Measurements from ENCODE around the gene ACOX2.

Gene ACOX2
- 0 reads per million in 3 experiments for total RNA-seq

DNA sequence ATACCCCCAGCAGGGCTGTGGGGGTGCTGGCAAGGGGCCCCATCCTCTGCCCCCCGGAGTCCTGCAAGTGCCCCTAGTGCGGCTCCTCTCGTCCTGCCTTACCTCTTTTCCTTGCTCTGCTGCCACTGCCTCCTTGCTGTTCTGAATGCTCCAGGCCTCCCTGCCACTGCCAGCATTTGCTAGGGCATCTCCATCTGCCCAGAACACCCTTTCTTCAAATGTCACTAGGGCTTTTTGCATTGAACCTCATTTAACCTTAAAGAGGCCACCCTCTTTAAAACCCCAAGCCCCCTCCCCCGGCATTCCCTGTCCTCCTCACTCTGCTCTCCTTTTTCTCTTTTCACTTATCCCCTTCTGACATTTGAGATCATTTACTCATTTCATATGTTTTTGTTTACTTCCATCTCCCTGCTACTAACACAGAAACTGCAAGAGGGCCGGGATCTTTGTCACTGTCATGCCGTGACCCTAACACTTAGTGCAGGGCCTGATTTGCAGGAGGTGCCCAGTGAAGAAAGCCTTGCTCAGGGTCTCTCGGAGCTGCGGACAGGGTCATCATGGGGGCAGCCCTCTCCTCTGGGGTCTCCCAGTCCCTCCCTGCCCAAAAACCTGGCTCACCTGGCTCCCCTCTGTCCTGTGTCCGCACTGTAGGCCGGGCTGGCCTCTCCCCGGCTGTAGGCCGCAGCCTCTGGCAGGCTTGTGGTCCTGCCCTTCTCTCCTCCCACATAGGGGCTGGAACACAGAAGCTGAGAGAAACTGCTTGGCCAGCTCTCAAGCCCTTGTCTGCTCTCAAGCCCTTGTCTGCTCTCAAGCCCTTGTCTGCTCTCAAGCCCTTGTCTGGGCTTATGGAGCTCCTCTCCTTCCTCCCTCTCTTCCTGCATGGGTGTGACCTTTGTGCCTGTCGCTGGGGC, at the start of gene ACOX2:
TSS of gene ACOX2 (minus strand) at position 690 of the 911 bp plus-strand sequence. CDS start 2,084 bp downstream, outside the sequence.
- DNase-seq, result no peak

GRCh38 chr3:58585994-58586393, 49.0 kb upstream of the ACOX2 start:
- DNase-seq, result no peak

- peak; percentile 12 for DNase-seq
These were observed 48.2 kb upstream of the ACOX2 start for GRCh38 chr3:58585005-58585786.

DNA sequence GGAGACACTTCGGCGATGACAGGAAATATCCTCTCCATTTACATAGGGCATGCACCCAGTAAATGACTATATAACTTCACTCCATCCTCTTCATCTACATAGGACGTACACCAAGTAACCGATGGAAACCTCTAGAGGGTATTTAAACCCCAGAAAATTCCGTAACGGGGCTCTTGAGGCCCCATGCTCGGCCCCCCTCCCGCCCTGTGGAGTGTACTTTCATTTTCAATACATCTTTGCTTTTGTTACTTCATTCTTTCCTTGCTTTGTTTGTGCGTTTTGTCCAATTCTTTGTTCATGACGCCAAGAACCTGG, 47.7 kb upstream of the ACOX2 start:
- no peak for DNase-seq

DNA sequence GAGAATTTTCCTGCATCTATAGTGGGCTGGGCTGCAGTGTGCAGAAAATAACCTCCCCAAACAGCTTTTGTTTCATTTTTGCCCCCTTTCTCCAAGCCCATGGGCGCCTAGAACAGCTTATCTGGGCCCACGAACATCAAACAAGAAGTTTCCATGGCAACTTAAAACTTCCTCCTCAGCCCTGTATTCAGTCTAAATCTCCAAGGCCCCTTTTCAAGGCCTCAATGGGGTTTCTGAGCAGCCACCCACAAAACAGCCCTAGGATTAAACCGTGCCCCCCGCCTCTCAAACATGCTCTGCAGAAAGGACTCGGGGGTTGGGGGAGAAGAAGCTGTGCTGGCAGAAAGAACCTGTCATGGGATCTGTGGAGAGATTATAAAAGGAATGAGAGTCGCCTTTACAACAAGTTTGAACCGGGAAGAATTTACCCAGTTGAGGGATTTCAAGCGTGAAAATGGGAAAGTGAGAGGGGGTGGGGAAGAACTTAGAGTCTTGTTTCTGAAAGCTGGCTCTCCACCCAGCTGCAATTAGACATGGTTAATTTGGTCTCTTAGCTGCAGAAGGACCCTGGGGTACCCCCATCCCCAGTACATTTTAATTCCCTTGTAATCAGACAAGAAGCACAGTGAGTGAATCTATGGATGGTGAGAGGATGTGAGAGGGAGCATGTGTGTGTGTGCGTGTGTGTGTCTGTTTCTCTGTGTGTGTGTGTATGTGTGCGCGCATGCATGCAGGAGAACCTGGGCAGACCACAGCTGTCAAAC, 44.5 kb upstream of the ACOX2 start:
- DNase-seq, result no peak

GRCh38 chr3:58580826-58581327, 43.9 kb upstream of the ACOX2 start:
- no peak for DNase-seq

DNA sequence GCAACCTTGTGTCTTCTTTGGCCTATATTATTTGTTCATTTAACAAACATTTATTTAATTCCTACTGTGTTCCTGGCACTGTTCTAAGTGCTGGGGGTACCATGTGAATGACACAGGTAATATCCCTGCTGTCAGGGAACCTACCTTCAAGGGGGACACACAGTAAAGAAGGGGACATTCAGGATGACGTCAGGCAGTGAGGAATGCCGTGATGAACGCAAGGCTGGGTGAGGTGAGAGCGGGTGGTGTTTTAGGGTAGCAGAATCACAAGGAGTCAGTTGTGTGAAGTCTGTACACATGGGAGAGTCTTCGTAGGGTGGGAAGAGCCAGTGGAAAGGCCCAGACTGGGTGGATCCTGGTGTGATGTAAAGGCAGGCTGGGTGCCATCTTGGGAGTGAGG, 41.9 kb upstream of the ACOX2 start:
- no peak for DNase-seq

- DNase-seq, result no peak
These were observed 40.4 kb upstream of the ACOX2 start, which contains the start of gene FAM107A for GRCh38 chr3:58577269-58577821. Gene FAM107A (minus strand): TSS chr3:58577391. CDS start chr3:58569860, 7,531 bp downstream.

GRCh38 chr3:58576716-58577115, 39.7 kb upstream of the ACOX2 start:
- no peak for DNase-seq

GRCh38 chr3:58575971-58576652, 39.1 kb upstream of the ACOX2 start:
- DNase-seq, result no peak

- DNase-seq, result no peak
These were observed 37.7 kb upstream of the ACOX2 start for GRCh38 chr3:58574682-58575081.

DNA sequence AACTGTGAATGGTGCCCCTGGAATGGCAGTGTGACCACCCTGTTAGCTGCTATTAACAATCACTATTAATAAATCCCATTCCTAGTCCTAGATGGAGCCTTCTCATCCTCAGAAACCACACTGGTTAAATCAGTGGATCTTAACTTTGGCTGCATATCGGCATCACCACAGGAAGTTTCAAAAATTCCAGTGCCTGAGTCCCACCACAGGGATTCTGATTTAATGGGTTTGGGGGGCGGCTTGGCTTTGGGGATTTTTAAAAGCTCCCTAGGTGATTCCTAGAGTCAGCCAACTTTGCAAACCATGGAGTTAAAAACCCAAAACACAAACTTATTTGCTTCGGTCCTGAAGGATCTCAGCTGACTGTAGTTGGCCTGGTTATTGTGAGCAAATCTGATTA, 37.1 kb upstream of the ACOX2 start:
- DNase-seq, result no peak

DNA sequence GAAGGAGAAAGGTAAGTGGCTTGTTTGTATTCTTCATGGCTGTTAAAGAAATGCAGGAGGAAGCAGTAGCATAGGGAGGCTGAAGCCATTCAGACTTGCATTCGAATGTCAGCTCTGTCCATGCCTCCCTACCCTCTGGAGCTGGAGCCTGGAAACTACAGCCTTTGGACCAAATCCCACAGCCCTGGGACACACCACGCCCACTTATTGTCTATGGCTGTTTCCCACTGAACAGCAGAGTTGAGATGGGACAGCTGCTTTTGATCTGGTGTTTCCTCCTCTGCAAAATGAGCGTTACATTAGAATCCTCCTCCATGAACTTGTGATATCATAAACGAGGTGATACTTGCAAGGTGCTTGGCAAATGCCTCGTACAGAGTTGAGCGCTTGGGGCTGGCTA, 36.6 kb upstream of the ACOX2 start:
- DNase-seq, result no peak

DNA sequence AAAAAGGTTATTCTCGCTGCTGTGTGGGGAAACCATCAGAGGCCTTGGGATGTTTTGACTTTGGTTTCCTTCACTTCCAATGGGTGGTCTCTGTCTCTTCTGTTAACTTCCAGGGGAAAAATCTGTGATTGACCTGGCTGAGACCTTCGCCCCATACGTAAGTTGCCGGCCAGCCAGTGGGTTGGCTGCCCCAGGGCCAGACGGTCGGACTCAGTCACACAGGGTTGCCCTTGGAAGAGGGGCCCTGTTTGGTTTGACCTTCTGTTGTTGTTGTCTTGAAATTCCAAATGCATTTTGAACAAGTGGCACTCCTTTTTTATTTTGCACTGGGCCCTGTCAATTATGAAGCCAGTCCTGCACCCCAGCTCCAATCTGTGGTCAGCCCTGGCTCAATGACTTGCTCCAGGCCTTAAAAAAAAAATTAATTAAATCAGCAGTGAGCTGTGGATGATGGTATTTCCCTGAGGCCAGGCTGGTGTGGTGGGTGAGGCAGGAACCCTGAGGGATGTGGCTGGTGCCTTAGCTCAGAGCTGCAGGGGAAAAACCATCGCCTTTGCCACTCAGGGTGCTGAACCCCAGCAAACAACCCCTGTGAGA, 35.7 kb upstream of the ACOX2 start:
- no peak for DNase-seq

DNA sequence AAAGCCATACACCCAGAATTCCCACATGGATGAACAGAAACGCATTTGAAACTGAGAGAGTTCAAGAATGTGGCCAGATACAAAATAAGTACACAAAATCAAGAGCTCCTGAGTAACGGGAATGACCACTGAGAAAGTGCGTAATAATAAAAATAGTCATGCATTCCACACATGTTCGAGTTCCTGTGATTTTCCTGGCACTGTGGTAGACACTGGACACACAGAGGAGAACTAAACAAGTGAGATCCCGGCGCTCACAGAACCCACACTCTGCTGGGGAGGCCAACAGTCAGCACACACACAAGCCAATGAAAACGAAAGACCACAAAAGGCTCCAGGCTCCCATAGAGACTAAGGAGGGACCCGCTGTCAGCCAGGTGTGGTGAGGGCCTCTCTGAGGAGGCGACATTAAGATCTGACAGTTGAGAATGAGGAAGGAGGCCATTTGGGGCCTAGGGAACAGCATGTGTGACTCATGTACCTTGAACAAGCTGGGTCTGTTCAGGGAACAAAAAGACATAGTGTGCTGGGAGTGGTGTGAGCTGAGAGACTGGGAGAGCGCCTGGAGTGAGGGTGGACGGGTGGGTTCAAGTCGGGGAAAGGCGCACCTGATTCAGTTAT, 35.1 kb upstream of the ACOX2 start:
- no peak for DNase-seq

DNA sequence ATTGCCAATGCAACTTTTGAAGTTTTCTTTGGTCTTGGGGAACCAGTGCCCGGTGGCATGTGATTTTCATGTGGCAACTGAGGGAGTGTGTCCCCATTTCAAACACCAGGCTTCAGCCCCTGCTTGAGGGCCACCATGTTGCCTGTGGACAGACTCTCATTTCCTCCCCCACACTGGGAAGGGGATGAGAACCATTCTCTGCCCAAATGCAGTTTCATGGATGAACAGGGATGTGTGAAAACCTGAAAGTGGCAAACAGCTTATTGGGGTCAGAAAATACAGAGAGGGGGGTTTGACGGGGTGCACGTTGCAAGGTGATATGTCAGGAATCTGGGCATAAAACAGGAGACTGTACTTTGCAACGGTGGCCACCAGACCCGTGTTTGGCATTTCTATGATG, 33.9 kb upstream of the ACOX2 start:
- DNase-seq, result no peak

- no peak for DNase-seq
These were observed 32.5 kb upstream of the ACOX2 start for GRCh38 chr3:58569287-58570001.

DNA sequence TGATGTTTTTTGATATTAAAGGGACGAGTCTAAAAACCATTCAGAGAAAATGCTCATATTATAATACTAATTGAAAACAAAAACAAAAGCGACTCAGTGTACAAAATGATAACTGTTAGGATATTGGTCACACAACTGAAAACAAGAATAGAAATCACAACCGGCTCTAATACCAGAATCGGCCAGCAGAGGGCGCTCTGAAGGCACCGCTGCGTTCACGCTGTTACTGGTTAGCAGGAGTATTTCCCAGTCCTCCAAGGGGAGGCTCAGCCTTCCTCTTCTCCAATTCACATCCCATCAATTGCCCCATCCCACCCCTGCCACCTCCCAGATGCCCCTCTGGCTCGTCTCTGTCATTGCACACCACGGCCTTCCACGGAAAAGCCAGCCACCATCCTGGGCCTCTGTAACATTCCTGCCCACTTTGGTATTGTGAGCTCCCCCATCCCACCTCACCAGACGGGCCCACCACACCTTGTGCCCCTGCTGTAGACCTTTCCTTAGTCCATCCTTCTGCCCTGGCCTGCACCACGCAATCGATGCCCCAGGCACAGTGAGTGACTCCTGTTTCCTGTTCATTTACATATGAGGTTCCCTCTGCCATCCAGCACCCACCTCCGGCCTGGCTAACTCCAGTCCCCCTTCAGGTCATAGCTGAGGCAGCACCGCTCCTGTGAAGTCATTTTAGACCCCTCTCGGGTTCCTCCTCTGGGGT, 31.7 kb upstream of the ACOX2 start:
- peak; percentile 10 for DNase-seq

- DNase-seq, result no peak
These were observed 30.2 kb upstream of the ACOX2 start for GRCh38 chr3:58567251-58567515.

Data from central memory CD4-positive, alpha-beta T cell (primary cell).